HepG2 (cell line): Measurements from ENCODE around the gene KCNIP4. TPM values are rescaled to one million over a fixed set of nuclear protein-coding genes. Genes with fewer than 3 reads are reported as not detected.

ENCODE experiments used
- ATAC-seq: fragments of 200-7000 bp; cut with Tn5 transposase; 3 replicates; pipeline ENCODE4 v1.9.1; 2020; ENCODE audit warnings: mild to moderate bottlenecking, moderate library complexity
- BruUV-seq: library from RNA; stranded (reverse); fragments of 400-500 nt; replicated peaks from 2 replicates; lab custom pipeline; 2021; lab: Mats Ljungman, UMichigan
- CTCF ChIA-PET: fragments of 300-600 bp; formaldehyde crosslinking; extraction: SDS; loops from one replicate; lab custom pipeline; 2021; ENCODE audit warnings: low total read pairs, inconsistent platforms, low intra/inter-chr PET ratio; lab: Yijun Ruan, JAX
- POLR2A ChIA-PET: fragments of 350-600 bp; sonication (Branson Sonifier 250); formaldehyde crosslinking; loops from one replicate; lab custom pipeline; 2020; ENCODE audit warnings: antibody characterized with exemption, inconsistent platforms; lab: Yijun Ruan, JAX
- DNase-seq: peaks from one replicate; pipeline ENCODE4 v3.0.0-alpha.2; 2015; ENCODE audit warnings: low spot score
- FAIRE-seq: peaks from 3 replicates; lab custom pipeline; 2011; peaks lifted over from hg19 to GRCh38; lab: Jason Lieb, UNC
- H2AFZ ChIP-seq: one replicate; pipeline ENCODE4 v1.6.1; 2011; ENCODE audit warnings: low read length, inconsistent platforms
- H3K27ac ChIP-seq: fragments of 300-600 bp; 3 replicates; pipeline ENCODE4 v1.8.0; 2011; ENCODE audit warnings: mixed run types, mild to moderate bottlenecking, mixed read lengths, low read length, inconsistent platforms; ENCODE audit not compliant: insufficient read depth; ENCODE audit errors: extremely low read length
- H3K27me3 ChIP-seq, 2 experiments: fragments of 200-600 bp in 1 of 2; 2 replicates in 1 of 2; 3 replicates in 1 of 2; pipeline versions ENCODE4 v1.6.0 to v1.8.0; 2011; ENCODE audit warnings: low read length in 2 of 2, mild to moderate bottlenecking in 2 of 2, moderate library complexity in 2 of 2, inconsistent platforms in 1 of 2; ENCODE audit not compliant: insufficient read depth in 2 of 2, control insufficient read depth in 1 of 2
- H3K36me3 ChIP-seq, 2 experiments: fragments of 200-600 bp in 1 of 2; replicated peaks in 1 of 2; 2 replicates in 1 of 2; 3 replicates in 1 of 2; pipeline versions ENCODE4 v1.5.1 to v1.8.0; 2011; ENCODE audit warnings: low read length in 2 of 2, inconsistent platforms in 1 of 2; ENCODE audit not compliant: insufficient read depth in 2 of 2, control insufficient read depth in 1 of 2
- H3K4me1 ChIP-seq: 2 replicates; pipeline ENCODE4 v1.5.1; 2012; ENCODE audit warnings: low read length, inconsistent platforms; ENCODE audit not compliant: insufficient read depth
- H3K4me2 ChIP-seq: 2 replicates; pipeline ENCODE4 v1.6.0; 2011; ENCODE audit warnings: low read depth, low read length, inconsistent platforms
- H3K4me3 ChIP-seq, 3 experiments: fragments of 200-600 bp in 1 of 3; sonication (generic), shearing (Covaris generic) in 1 of 3; replicated peaks in 1 of 3; 2 replicates each; pipeline ENCODE4 v1.5.1; 2011 to 2016; ENCODE audit warnings: low read length in 3 of 3, inconsistent platforms in 2 of 3, low read depth in 2 of 3, mild to moderate bottlenecking in 2 of 3, control low read depth in 1 of 3, mixed read lengths in 1 of 3; ENCODE audit not compliant: insufficient read depth in 1 of 3
- H3K79me2 ChIP-seq: one replicate; pipeline ENCODE4 v1.6.1; 2011; ENCODE audit warnings: low read length, inconsistent platforms; ENCODE audit not compliant: insufficient read depth
- H3K9ac ChIP-seq: 2 replicates; pipeline ENCODE4 v1.6.0; 2011; ENCODE audit warnings: mild to moderate bottlenecking, low read depth, low read length, inconsistent platforms; ENCODE audit not compliant: insufficient read depth
- H3K9me3 ChIP-seq: 2 replicates; pipeline ENCODE4 v1.5.1; 2012; ENCODE audit warnings: mild to moderate bottlenecking, low read length
- H4K20me1 ChIP-seq: 2 replicates; pipeline ENCODE4 v1.6.0; 2011; ENCODE audit warnings: inconsistent platforms, mild to moderate bottlenecking, low read length, moderate library complexity; ENCODE audit not compliant: insufficient read depth
- BCL3 ChIP-seq: sonication (generic); formaldehyde crosslinking; IDR thresholded peaks from 2 replicates; pipeline ENCODE4 v1.5.1; 2020; ENCODE audit warnings: mild to moderate bottlenecking, missing genetic modification reagents, moderate library complexity
- EEA1 ChIP-seq: sonication (generic); formaldehyde crosslinking; IDR thresholded peaks from 2 replicates; pipeline ENCODE4 v1.5.1; 2020; ENCODE audit warnings: mild to moderate bottlenecking, missing genetic modification reagents, borderline replicate concordance
- KDM1A ChIP-seq: IDR thresholded peaks from 2 replicates; pipeline ENCODE4 v1.6.1; 2016; ENCODE audit warnings: missing compliant biosample characterization
- KLF6 ChIP-seq: IDR thresholded peaks from 2 replicates; pipeline ENCODE4 v1.8.0; 2016; ENCODE audit warnings: missing biosample characterization, missing genetic modification reagents
- LRRFIP1 ChIP-seq: sonication (generic); formaldehyde crosslinking; conservative IDR thresholded peaks from 2 replicates; pipeline ENCODE4 v1.4.0; 2020; ENCODE audit warnings: missing genetic modification reagents
- MAFF ChIP-seq: IDR thresholded peaks from 2 replicates; pipeline ENCODE4 v1.6.1; 2011; ENCODE audit warnings: low read depth, low read length, improper control_type of control experiment
- MIER2 ChIP-seq: IDR thresholded peaks from 2 replicates; pipeline ENCODE4 v1.6.1; 2016; ENCODE audit warnings: missing biosample characterization, missing genetic modification reagents
- NFE2 ChIP-seq: sonication (generic); formaldehyde crosslinking; IDR thresholded peaks from 2 replicates; pipeline ENCODE4 v1.4.0; 2020; ENCODE audit warnings: missing genetic modification reagents
- PBX3 ChIP-seq: sonication (generic); formaldehyde crosslinking; IDR thresholded peaks from 2 replicates; pipeline ENCODE4 v1.8.1; 2023; ENCODE audit warnings: missing genetic modification reagents, inconsistent platforms, borderline replicate concordance
- SKIL ChIP-seq: sonication (generic); formaldehyde crosslinking; IDR thresholded peaks from 2 replicates; pipeline ENCODE4 v1.8.0; 2022; ENCODE audit warnings: missing genetic modification reagents, mild to moderate bottlenecking, moderate library complexity, borderline replicate concordance
- SRSF9 ChIP-seq: fragments of 200-400 bp; formaldehyde crosslinking; IDR thresholded peaks from 2 replicates; pipeline ENCODE4 v1.6.1; 2018; ENCODE audit warnings: borderline replicate concordance, mild to moderate bottlenecking, low read depth, low read length; ENCODE audit not compliant: insufficient read depth, poor library complexity, severe bottlenecking
- ZFP36L1 ChIP-seq: sonication (generic); formaldehyde crosslinking; IDR thresholded peaks from 2 replicates; pipeline ENCODE4 v1.8.0; 2022; ENCODE audit warnings: mild to moderate bottlenecking, missing genetic modification reagents, moderate library complexity
- ZNF251 ChIP-seq: sonication (generic); formaldehyde crosslinking; IDR thresholded peaks from 2 replicates; pipeline ENCODE4 v1.9.0; 2021; ENCODE audit warnings: mild to moderate bottlenecking, missing genetic modification reagents
- ZNF552 ChIP-seq: sonication (generic); formaldehyde crosslinking; IDR thresholded peaks from 2 replicates; pipeline ENCODE4 v1.9.0; 2022; ENCODE audit warnings: missing genetic modification reagents, mild to moderate bottlenecking, borderline replicate concordance
- WGBS: methylation state at CpG from one replicate; pipeline ENCODE4 v1.1.6; 2017; ENCODE audit warnings: low lambda C conversion rate; 5-methylcytosine and 5-hydroxymethylcytosine counted together
- in situ Hi-C: cut with HindIII; loops from 2 replicates; pipeline ENCODE4 v1.10.0; 2017; ENCODE audit warnings: low pct_unique_long_range_greater_than_20kb; ENCODE audit not compliant: extremely low pct_ligation_motif_present
- intact Hi-C: fragments of 100-400 bp; cut with micrococcal nuclease; formaldehyde crosslinking; loops from one replicate; pipeline ENCODE4 v1.10.0; 2022; ENCODE audit not compliant: unreplicated experiment
- polyA plus RNA-seq, 8 experiments: library from polyadenylated mRNA; depleted of rRNA in 3 of 8; stranded (reverse) in 7 of 8; unstranded in 1 of 8; fragments of >200 nt; fragmentation: Illumina TruSeq in 4 of 8; extraction: Trizol in 4 of 8; gene quantifications; 2 replicates each; pipeline versions ENCODE4 v1.2.1 to v1.2.3, GENCODE V29; 2011 to 2016; ENCODE audit warnings: low read depth in 4 of 8, missing spikeins in 1 of 8, mixed read lengths in 1 of 8; ENCODE audit not compliant: insufficient read depth in 1 of 8
- total RNA-seq, 5 experiments: library from RNA; depleted of rRNA; stranded (reverse); fragments of >200 nt; fragmentation: Illumina TruSeq; extraction: Trizol; gene quantifications; 2 replicates each; pipeline ENCODE4 v1.2.3, GENCODE V29; 2016; ENCODE audit warnings: low read depth in 1 of 5
- TF ChIP-seq, protein P1 (sequence below): IDR thresholded peaks from 2 replicates; pipeline ENCODE4 v1.6.1; 2016; ENCODE audit warnings: missing compliant biosample characterization, missing genetic modification reagents, borderline replicate concordance

KCNIP4 gene
- total and polyA plus RNA-seq, 2 of the 13 experiments (the other 11 are each of a cell fraction or from before 2014, with no cell fraction given), result 0.09 TPM; not detected in 1

DNA sequence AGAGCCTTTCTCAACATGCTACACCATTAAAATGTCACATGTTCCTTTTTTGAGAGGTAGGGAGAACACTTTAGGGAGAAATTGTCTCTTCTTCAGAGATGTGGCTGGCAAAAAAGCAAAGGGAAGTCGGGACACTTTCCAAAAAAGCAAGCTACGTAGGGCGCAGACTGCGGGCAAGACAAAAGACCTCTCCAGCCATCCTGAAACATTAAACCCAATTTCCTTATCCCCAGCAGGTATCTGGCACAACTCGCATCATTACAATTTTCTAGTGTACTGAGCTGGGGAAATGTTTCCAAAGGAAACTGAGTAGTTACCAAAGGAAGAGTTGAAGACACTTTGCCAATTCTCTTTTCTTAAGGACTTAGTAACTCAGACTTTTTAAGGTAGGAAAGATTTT, 1132.3 kb downstream of the KCNIP4 start (continued):
- TF ChIP-seq SKIL (CRISPR knock-in tag), result no peak
- TF ChIP-seq PBX3 (CRISPR knock-in tag), result no peak

DNA sequence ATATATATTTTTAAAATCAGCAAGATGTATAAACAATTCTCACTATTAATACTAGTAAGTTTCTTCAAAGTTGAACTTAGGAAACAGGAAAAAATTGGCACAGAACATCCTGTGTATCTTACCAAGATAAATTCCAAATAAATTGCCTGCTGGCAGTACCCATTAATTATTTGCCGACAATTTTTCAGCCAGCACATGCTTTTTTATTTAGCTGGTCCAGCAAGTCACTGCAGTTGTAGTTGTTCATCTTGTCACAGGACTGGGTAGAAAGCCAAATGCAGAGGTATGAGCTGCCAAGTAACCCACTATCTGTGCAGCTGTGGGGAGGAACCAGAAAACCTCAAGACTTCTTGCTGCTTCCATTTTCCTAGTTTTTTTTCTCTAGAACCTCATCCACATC, 1134.9 kb downstream of the KCNIP4 start:
- Histone ChIP-seq H3K4me2 (no peak overlapping the region), H3K9ac (no peak overlapping the region), H3K4me3 (no peak overlapping the region), H4K20me1 (no peaks in the 10 kb centered on the region), H3K9me3 (no peaks in the 10 kb centered on the region), H3K4me1 (no peaks in the 10 kb centered on the region), H3K79me2 (no peaks in the 10 kb centered on the region), H3K27ac (no peak overlapping the region), H3K36me3 (no peaks in the 10 kb centered on the region), H2AFZ (no peak overlapping the region), H3K27me3 (no peaks in the 10 kb centered on the region)
- no peak for FAIRE-seq
- CTCF ChIA-PET, result no interaction called here
- POLR2A ChIA-PET, result no interaction called here
- 0% methylated on average over 1 of the region's 1 CpG for WGBS
- ATAC-seq, result no peak
- no TSS peak for BruUV-seq
- intact Hi-C loops, result no loop called here
- no peak for DNase-seq
- in situ Hi-C loops, result no loop called here
- TF ChIP-seq ZFP36L1 (no peak), MIER2 (no peak), BCL3 (no peak), NFE2 (no peak), MAFF (no peak), LRRFIP1 (CRISPR knock-in tag) (no peak), ZNF251 (CRISPR knock-in tag) (no peak), ZNF552 (CRISPR knock-in tag) (no peak), KLF6 (CRISPR knock-in tag) (no peak), EEA1 (CRISPR knock-in tag) (no peak), KDM1A (no peak), SRSF9 (no peak)
- TF ChIP-seq, protein P1, sequence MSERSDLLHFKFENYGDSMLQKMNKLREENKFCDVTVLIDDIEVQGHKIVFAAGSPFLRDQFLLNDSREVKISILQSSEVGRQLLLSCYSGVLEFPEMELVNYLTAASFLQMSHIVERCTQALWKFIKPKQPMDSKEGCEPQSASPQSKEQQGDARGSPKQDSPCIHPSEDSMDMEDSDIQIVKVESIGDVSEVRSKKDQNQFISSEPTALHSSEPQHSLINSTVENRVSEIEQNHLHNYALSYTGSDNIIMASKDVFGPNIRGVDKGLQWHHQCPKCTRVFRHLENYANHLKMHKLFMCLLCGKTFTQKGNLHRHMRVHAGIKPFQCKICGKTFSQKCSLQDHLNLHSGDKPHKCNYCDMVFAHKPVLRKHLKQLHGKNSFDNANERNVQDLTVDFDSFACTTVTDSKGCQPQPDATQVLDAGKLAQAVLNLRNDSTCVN, result no peak
